HepG2 (cell line): ENCODE results near the gene ARF6. TPM values are rescaled to one million over a fixed set of nuclear protein-coding genes. Genes with fewer than 3 reads are reported as not detected.

Experiments
- AHDC1 ChIP-seq: sonication (generic); formaldehyde crosslinking; IDR thresholded peaks from 2 replicates; pipeline ENCODE4 v1.5.1; 2020; ENCODE audit warnings: mild to moderate bottlenecking, missing genetic modification reagents, borderline replicate concordance
- ARID5B ChIP-seq: IDR thresholded peaks from 2 replicates; pipeline ENCODE4 v1.4.0; 2020; ENCODE audit warnings: mild to moderate bottlenecking, missing genetic modification reagents
- KDM2A ChIP-seq: sonication (generic); formaldehyde crosslinking; IDR thresholded peaks from 2 replicates; pipeline ENCODE4 v1.4.0; 2020; ENCODE audit warnings: low read depth, missing genetic modification reagents, borderline replicate concordance
- MYC ChIP-seq: sonication (generic); formaldehyde crosslinking; IDR thresholded peaks from 2 replicates; pipeline ENCODE4 v1.9.0; 2021; ENCODE audit warnings: missing genetic modification reagents, borderline replicate concordance
- POLR2AphosphoS5 ChIP-seq: IDR thresholded peaks from 2 replicates; pipeline ENCODE4 v1.6.1; 2012; ENCODE audit warnings: low read depth, low read length
- SAP130 ChIP-seq: IDR thresholded peaks from 2 replicates; pipeline ENCODE4 v1.6.1; 2016; ENCODE audit warnings: low read depth
- SOX6 ChIP-seq, 2 experiments: fragments of 450-650 bp in 1 of 2; sonication (generic) in 1 of 2; formaldehyde crosslinking in 1 of 2; IDR thresholded peaks; 2 replicates each; pipeline versions ENCODE4 v1.4.0 to v1.6.1; 2017 to 2020; ENCODE audit warnings: antibody characterized with exemption in 1 of 2, mild to moderate bottlenecking in 1 of 2, missing genetic modification reagents in 1 of 2
- ZBTB8A ChIP-seq: sonication (generic); formaldehyde crosslinking; IDR thresholded peaks from 2 replicates; pipeline ENCODE4 v1.4.0; 2020; ENCODE audit warnings: mild to moderate bottlenecking, low read depth, missing genetic modification reagents, borderline replicate concordance
- polyA plus RNA-seq, 8 experiments: library from polyadenylated mRNA; depleted of rRNA in 3 of 8; stranded (reverse) in 7 of 8; unstranded in 1 of 8; fragments of >200 nt; fragmentation: Illumina TruSeq in 4 of 8; extraction: Trizol in 4 of 8; gene quantifications; 2 replicates each; pipeline versions ENCODE4 v1.2.1 to v1.2.3, GENCODE V29; 2011 to 2016; ENCODE audit warnings: low read depth in 4 of 8, missing spikeins in 1 of 8, mixed read lengths in 1 of 8; ENCODE audit not compliant: insufficient read depth in 1 of 8
- total RNA-seq, 5 experiments: library from RNA; depleted of rRNA; stranded (reverse); fragments of >200 nt; fragmentation: Illumina TruSeq; extraction: Trizol; gene quantifications; 2 replicates each; pipeline ENCODE4 v1.2.3, GENCODE V29; 2016; ENCODE audit warnings: low read depth in 1 of 5
- TF ChIP-seq, protein P1 (sequence below): sonication (generic); formaldehyde crosslinking; IDR thresholded peaks from 2 replicates; pipeline ENCODE4 v1.4.0; 2020; ENCODE audit warnings: missing genetic modification reagents
- TF ChIP-seq, protein P2 (sequence below): sonication (generic); formaldehyde crosslinking; IDR thresholded peaks from 2 replicates; pipeline ENCODE4 v1.5.0; 2020; ENCODE audit warnings: missing genetic modification reagents

Gene ARF6
- total and polyA plus RNA-seq, 2 of the 13 experiments (the other 11 are each of a cell fraction or from before 2014, with no cell fraction given): 12.7 to 31.9 TPM

DNA sequence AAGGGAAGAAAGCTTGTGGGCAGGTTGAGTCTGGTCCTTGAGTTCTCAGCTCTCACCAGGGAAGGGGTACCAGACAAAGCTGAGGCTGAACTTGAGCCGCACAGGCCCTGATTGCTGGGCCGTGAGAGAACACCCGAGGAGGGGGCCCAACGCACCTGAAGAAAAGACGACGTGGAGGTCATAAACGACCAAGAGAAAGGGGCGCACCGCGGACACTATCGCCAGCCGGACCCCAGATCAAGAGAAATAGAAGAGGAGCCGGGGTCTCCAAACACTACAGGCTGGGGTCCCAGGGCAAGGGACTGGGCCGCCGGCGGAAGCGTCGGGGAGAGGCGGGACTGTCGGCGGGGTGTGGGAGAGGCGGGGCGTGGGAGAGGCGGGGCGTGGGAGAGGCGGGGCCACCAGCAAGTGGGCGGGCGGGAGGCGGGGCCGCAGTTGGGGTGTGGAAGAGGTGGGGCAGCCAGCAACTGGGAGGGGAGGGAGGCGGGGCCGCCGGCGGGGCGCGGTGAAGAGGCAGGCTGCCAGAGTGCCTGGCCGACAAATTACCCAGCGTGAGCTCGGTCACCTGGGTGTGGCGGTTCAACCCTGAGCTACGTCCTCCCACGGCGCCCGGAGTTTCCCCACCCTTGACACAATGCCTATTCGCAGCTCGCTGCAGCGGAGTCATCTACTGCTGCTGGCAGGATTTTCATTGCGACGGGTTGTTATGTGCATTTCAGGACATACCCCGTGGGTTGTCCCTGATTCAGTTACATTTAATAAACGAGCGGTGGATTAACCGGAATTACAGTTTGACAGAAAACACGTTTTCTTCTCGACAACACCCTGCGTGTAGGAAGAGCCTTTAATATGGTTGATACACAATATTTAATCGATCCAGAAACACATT, 24.8 kb upstream of the ARF6 start (continued):
- TF ChIP-seq, protein P1, sequence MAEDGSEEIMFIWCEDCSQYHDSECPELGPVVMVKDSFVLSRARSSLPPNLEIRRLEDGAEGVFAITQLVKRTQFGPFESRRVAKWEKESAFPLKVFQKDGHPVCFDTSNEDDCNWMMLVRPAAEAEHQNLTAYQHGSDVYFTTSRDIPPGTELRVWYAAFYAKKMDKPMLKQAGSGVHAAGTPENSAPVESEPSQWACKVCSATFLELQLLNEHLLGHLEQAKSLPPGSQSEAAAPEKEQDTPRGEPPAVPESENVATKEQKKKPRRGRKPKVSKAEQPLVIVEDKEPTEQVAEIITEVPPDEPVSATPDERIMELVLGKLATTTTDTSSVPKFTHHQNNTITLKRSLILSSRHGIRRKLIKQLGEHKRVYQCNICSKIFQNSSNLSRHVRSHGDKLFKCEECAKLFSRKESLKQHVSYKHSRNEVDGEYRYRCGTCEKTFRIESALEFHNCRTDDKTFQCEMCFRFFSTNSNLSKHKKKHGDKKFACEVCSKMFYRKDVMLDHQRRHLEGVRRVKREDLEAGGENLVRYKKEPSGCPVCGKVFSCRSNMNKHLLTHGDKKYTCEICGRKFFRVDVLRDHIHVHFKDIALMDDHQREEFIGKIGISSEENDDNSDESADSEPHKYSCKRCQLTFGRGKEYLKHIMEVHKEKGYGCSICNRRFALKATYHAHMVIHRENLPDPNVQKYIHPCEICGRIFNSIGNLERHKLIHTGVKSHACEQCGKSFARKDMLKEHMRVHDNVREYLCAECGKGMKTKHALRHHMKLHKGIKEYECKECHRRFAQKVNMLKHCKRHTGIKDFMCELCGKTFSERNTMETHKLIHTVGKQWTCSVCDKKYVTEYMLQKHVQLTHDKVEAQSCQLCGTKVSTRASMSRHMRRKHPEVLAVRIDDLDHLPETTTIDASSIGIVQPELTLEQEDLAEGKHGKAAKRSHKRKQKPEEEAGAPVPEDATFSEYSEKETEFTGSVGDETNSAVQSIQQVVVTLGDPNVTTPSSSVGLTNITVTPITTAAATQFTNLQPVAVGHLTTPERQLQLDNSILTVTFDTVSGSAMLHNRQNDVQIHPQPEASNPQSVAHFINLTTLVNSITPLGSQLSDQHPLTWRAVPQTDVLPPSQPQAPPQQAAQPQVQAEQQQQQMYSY: 0 out of 2 replicates have a peak, but pooled peaks have one; percentile 16
- TF ChIP-seq MYC (peak; percentile 40; the same call in 1 of the 2 replicates), KDM2A (CRISPR knock-in tag) (peak; percentile 60; the same call in 1 of the 2 replicates), SOX6 (IDR thresholded peaks at IDR 0.05) (no peak), SOX6 (CRISPR knock-in tag; IDR thresholded peaks at IDR 0.05) (peak; percentile 62), AHDC1 (CRISPR knock-in tag) (peak; percentile 56; the same call in 1 of the 2 replicates), POLR2AphosphoS5 (peak; percentile 81), ZBTB8A (no peak), SAP130 (CRISPR knock-in tag) (peak; percentile 75), ARID5B (CRISPR knock-in tag) (0 out of 2 replicates have a peak, but pooled peaks have one; percentile 33)
- TF ChIP-seq, protein P2, sequence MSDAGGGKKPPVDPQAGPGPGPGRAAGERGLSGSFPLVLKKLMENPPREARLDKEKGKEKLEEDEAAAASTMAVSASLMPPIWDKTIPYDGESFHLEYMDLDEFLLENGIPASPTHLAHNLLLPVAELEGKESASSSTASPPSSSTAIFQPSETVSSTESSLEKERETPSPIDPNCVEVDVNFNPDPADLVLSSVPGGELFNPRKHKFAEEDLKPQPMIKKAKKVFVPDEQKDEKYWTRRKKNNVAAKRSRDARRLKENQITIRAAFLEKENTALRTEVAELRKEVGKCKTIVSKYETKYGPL (CRISPR knock-in tag): peak; percentile 41; the same call in 1 of the 2 replicates
